IMR-90 (cell line): Measurements from ENCODE around the gene LRRC7.
A peak's percentile ranks its signal among the peaks of the same experiment; 100 is the strongest.

Experiments used
- CEBPB ChIP-seq: IDR thresholded peaks from 2 replicates; pipeline ENCODE4 v1.6.1; 2012; ENCODE audit warnings: low read depth, low read length, improper control_type of control experiment
- ELK1 ChIP-seq: fragments of 150-350 bp; IDR thresholded peaks from 2 replicates; pipeline ENCODE4 v1.6.1; 2016; ENCODE audit warnings: low read depth, mild to moderate bottlenecking, low read length, moderate library complexity, borderline replicate concordance
- FOS ChIP-seq: fragments of 150-350 bp; IDR thresholded peaks from 2 replicates; pipeline ENCODE4 v1.6.1; 2016; ENCODE audit warnings: low read depth, low read length
- MAZ ChIP-seq: IDR thresholded peaks from 2 replicates; pipeline ENCODE4 v1.6.1; 2012; ENCODE audit warnings: low read depth, mild to moderate bottlenecking, low read length, improper control_type of control experiment, moderate library complexity, borderline replicate concordance
- POLR2A ChIP-seq: IDR thresholded peaks from 2 replicates; pipeline ENCODE4 v1.6.1; 2012; ENCODE audit warnings: mild to moderate bottlenecking, low read depth, low read length
- TF ChIP-seq, protein P1 (sequence below): conservative IDR thresholded peaks from 2 replicates; pipeline ENCODE4 v1.5.1; 2012; ENCODE audit warnings: mild to moderate bottlenecking, low read depth, low read length, improper control_type of control experiment
- TF ChIP-seq, protein P2 (sequence below): fragments of 150-350 bp; IDR thresholded peaks from 2 replicates; pipeline ENCODE4 v1.6.1; 2017; ENCODE audit warnings: mild to moderate bottlenecking, antibody characterized with exemption, low read length, low read depth

DNA sequence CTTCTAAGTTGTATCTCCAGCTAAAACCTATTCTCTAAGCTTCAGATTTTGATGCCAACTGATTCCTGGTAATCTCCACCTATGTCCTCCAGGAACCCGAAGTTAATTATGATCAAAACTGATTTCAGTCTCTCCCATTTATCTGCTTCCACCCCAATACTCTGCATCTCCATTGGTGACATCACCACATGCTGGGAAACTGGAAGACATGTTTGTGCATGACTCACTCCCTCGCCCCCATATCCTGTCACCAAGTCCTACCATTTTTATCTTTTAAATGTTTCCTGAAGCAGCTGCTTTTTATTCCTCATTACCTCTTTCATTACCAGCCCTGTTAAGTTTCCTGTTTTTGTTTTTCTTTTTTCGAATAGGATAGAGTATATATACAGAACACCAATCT, 409.2 kb downstream of the LRRC7 start:
- TF ChIP-seq, protein P1, sequence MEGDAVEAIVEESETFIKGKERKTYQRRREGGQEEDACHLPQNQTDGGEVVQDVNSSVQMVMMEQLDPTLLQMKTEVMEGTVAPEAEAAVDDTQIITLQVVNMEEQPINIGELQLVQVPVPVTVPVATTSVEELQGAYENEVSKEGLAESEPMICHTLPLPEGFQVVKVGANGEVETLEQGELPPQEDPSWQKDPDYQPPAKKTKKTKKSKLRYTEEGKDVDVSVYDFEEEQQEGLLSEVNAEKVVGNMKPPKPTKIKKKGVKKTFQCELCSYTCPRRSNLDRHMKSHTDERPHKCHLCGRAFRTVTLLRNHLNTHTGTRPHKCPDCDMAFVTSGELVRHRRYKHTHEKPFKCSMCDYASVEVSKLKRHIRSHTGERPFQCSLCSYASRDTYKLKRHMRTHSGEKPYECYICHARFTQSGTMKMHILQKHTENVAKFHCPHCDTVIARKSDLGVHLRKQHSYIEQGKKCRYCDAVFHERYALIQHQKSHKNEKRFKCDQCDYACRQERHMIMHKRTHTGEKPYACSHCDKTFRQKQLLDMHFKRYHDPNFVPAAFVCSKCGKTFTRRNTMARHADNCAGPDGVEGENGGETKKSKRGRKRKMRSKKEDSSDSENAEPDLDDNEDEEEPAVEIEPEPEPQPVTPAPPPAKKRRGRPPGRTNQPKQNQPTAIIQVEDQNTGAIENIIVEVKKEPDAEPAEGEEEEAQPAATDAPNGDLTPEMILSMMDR, result no peak
- TF ChIP-seq FOS (peak; percentile 52), CEBPB (no peak), POLR2A (no peak), ELK1 (no peak), MAZ (no peak)
- TF ChIP-seq, protein P2, sequence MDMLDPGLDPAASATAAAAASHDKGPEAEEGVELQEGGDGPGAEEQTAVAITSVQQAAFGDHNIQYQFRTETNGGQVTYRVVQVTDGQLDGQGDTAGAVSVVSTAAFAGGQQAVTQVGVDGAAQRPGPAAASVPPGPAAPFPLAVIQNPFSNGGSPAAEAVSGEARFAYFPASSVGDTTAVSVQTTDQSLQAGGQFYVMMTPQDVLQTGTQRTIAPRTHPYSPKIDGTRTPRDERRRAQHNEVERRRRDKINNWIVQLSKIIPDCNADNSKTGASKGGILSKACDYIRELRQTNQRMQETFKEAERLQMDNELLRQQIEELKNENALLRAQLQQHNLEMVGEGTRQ, result no peak
